ENCODE data around the gene ADORA2A.

Gene ADORA2A

DNA sequence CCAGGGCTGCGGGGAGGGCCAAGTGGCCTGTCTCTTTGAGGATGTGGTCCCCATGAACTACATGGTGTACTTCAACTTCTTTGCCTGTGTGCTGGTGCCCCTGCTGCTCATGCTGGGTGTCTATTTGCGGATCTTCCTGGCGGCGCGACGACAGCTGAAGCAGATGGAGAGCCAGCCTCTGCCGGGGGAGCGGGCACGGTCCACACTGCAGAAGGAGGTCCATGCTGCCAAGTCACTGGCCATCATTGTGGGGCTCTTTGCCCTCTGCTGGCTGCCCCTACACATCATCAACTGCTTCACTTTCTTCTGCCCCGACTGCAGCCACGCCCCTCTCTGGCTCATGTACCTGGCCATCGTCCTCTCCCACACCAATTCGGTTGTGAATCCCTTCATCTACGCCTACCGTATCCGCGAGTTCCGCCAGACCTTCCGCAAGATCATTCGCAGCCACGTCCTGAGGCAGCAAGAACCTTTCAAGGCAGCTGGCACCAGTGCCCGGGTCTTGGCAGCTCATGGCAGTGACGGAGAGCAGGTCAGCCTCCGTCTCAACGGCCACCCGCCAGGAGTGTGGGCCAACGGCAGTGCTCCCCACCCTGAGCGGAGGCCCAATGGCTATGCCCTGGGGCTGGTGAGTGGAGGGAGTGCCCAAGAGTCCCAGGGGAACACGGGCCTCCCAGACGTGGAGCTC lies 13.5 kb downstream of the ADORA2A start:
- no peak overlapping the region for H3K4me3 ChIP-seq (ENCODE audit: control insufficient read depth, low read depth, low read length)
- TF ChIP-seq CTCF (IDR thresholded peaks at IDR 0.05; ENCODE audit: control insufficient read depth, insufficient read depth, low read depth, low read length, missing control alignments) = no peak
- no peak for DNase-seq (ENCODE audit: low read depth)

GRCh38 chr22:24441406-24442351 lies 14.3 kb downstream of the ADORA2A start:
- no peak for DNase-seq (ENCODE audit: low read depth)
- no peak for TF ChIP-seq CTCF (IDR thresholded peaks at IDR 0.05; ENCODE audit: control insufficient read depth, insufficient read depth, low read depth, low read length, missing control alignments)
- no peak overlapping the region for H3K4me3 ChIP-seq (ENCODE audit: control insufficient read depth, low read depth, low read length)

- DNase-seq (ENCODE audit: low read depth) = no peak
- H3K4me3 ChIP-seq (ENCODE audit: control insufficient read depth, low read depth, low read length) = no peak overlapping the region
- TF ChIP-seq CTCF (IDR thresholded peaks at IDR 0.05; ENCODE audit: control insufficient read depth, insufficient read depth, low read depth, low read length, missing control alignments) = no peak
Measured at GRCh38 chr22:24442352-24442744, 14.9 kb downstream of the ADORA2A start.

- no peak overlapping the region for H3K4me3 ChIP-seq (ENCODE audit: control insufficient read depth, low read depth, low read length)
- TF ChIP-seq CTCF (IDR thresholded peaks at IDR 0.05; ENCODE audit: control insufficient read depth, insufficient read depth, low read depth, low read length, missing control alignments) = no peak
- DNase-seq (ENCODE audit: low read depth) = no peak
Measured at GRCh38 chr22:24443668-24444067, 16.3 kb downstream of the ADORA2A start.

GRCh38 chr22:24444251-24444650 lies 16.9 kb downstream of the ADORA2A start:
- no peak overlapping the region for H3K4me3 ChIP-seq (ENCODE audit: control insufficient read depth, low read depth, low read length)
- TF ChIP-seq CTCF (IDR thresholded peaks at IDR 0.05; ENCODE audit: control insufficient read depth, insufficient read depth, low read depth, low read length, missing control alignments) = no peak
- DNase-seq (ENCODE audit: low read depth) = no peak

GRCh38 chr22:24444729-24445466 lies 17.5 kb downstream of the ADORA2A start:
- TF ChIP-seq CTCF (IDR thresholded peaks at IDR 0.05; ENCODE audit: control insufficient read depth, insufficient read depth, low read depth, low read length, missing control alignments) = no peak
- no peak overlapping the region for H3K4me3 ChIP-seq (ENCODE audit: control insufficient read depth, low read depth, low read length)
- DNase-seq (ENCODE audit: low read depth) = no peak
